ENCODE data around the gene ZNF641. TPM values are rescaled to one million over a fixed set of nuclear protein-coding genes. Genes with fewer than 3 reads are reported as not detected.

The ZNF641 gene
- total RNA-seq, 2 donors from 2014 or later = 14.3 to 14.4 TPM

Other genes starting within 250 kb of the ZNF641 start
- gene SENP1, start 244.8 kb downstream of the ZNF641 start, total RNA-seq = 10 to 100 TPM in 1 of 2 donors, 1 to 10 TPM in 1; 7.2 to 10.7 TPM
- gene PFKM, start 231.6 kb downstream of the ZNF641 start, total RNA-seq = 100 to 1,000 TPM; 202 to 260 TPM
- gene ASB8, start 193.4 kb downstream of the ZNF641 start, total RNA-seq = 10 to 100 TPM; 47.3 to 50.0 TPM
- 1 to 10 TPM; 1.2 to 1.4 TPM for gene CCDC184, start 167.3 kb downstream of the ZNF641 start, total RNA-seq
- not detected for gene OR10AD1, start 147.6 kb downstream of the ZNF641 start, total RNA-seq
- not detected for gene ANP32D, start 121.6 kb upstream of the ZNF641 start, total RNA-seq
- not detected for gene C12orf54, start 131.6 kb upstream of the ZNF641 start, total RNA-seq
- gene OR8S1, start 174.7 kb upstream of the ZNF641 start, total RNA-seq = not detected
- not detected for gene LALBA, start 219.1 kb upstream of the ZNF641 start, total RNA-seq

Measured in left cardiac atrium (tissue), 2 donors.